CD4-positive, CD25-positive, alpha-beta regulatory T cell (primary cell): ENCODE results near the gene RPL28. TPM values are rescaled to one million over a fixed set of nuclear protein-coding genes. Genes with fewer than 3 reads are reported as not detected.
A peak's percentile ranks its signal among the peaks of the same experiment; 100 is the strongest.

Experiments
- ATAC-seq, 2 donors: fragments of 150-1000 bp; cut with Tn5 transposase; one replicate each; pipeline ENCODE4 v1.10.0; 2021; ENCODE audit warnings: low read depth in 2 of 2, moderate number of reproducible peaks in 2 of 2, moderate library complexity in 1 of 2
- DNase-seq, 3 donors: peaks; one replicate each; pipeline versions ENCODE4 v3.0.0 to v3.0.0-alpha.2; 2012 to 2022; ENCODE audit warnings: mixed read lengths in 1 of 3
- H3K27ac ChIP-seq: one replicate; pipeline ENCODE4 v1.7.0; 2013; ENCODE audit warnings: mild to moderate bottlenecking, low read length; ENCODE audit not compliant: insufficient read depth, poor library complexity, severe bottlenecking
- H3K27me3 ChIP-seq: one replicate; pipeline ENCODE4 v1.7.0; 2013; ENCODE audit warnings: low read length; ENCODE audit not compliant: control insufficient read depth, insufficient read depth
- H3K36me3 ChIP-seq: one replicate; pipeline ENCODE4 v1.7.0; 2013; ENCODE audit warnings: mild to moderate bottlenecking, low read length, moderate library complexity; ENCODE audit not compliant: control insufficient read depth, insufficient read depth
- H3K4me1 ChIP-seq: 2 replicates; pipeline ENCODE4 v1.7.0; 2013; ENCODE audit warnings: mild to moderate bottlenecking, low read length; ENCODE audit not compliant: insufficient read depth, control insufficient read depth, poor library complexity, severe bottlenecking
- H3K4me3 ChIP-seq: one replicate; pipeline ENCODE4 v1.7.0; 2013; ENCODE audit warnings: low read depth, mild to moderate bottlenecking, low read length, moderate library complexity
- H3K9me3 ChIP-seq, 2 experiments: 1 replicate in 1 of 2; 2 replicates in 1 of 2; pipeline ENCODE4 v1.7.0; 2013; ENCODE audit warnings: low read length in 2 of 2, mild to moderate bottlenecking in 1 of 2, moderate library complexity in 1 of 2; ENCODE audit not compliant: control insufficient read depth in 2 of 2
- H3K27ac Mint-ChIP-seq, 3 donors: one replicate each; pipeline ENCODE4 v1.8.0; 2020 to 2022; ENCODE audit warnings: mild to moderate bottlenecking in 3 of 3, mixed read lengths in 3 of 3, moderate library complexity in 2 of 3
- H3K27me3 Mint-ChIP-seq: one replicate; pipeline ENCODE4 v1.8.0; 2022; ENCODE audit warnings: mild to moderate bottlenecking, mixed read lengths
- H3K36me3 Mint-ChIP-seq: one replicate; pipeline ENCODE4 v1.8.0; 2020; ENCODE audit warnings: mixed read lengths
- H3K4me1 Mint-ChIP-seq, 4 donors: one replicate each; pipeline ENCODE4 v1.8.0; 2020 to 2022; ENCODE audit warnings: mixed read lengths in 4 of 4, mild to moderate bottlenecking in 1 of 4
- H3K4me3 Mint-ChIP-seq, 4 donors: one replicate each; pipeline ENCODE4 v1.8.0; 2020 to 2022; ENCODE audit warnings: mild to moderate bottlenecking in 4 of 4, mixed read lengths in 4 of 4, moderate library complexity in 3 of 4
- H3K9me3 Mint-ChIP-seq, 7 donors: one replicate each; pipeline ENCODE4 v1.8.0; 2020 to 2022; ENCODE audit warnings: mixed read lengths in 7 of 7, mild to moderate bottlenecking in 3 of 7, moderate library complexity in 2 of 7
- polyA plus RNA-seq, 4 donors: library from polyadenylated mRNA; unstranded; fragments of 300-500 nt; fragmentation: Illumina TruSeq; gene quantifications; one replicate each; pipeline ENCODE4 v1.2.3, GENCODE V29; 2021
- total RNA-seq: library from RNA; stranded (reverse); gene quantifications from one replicate; pipeline ENCODE4 v1.2.3, GENCODE V29; 2022

RPL28 gene
- total and polyA plus RNA-seq, 5 donors from 2014 or later = 527 to 2,934 (median 686) TPM

- Mint-ChIP-seq H3K27ac (peak overlapping the region; percentile 95 to 100 (median 99)), H3K9me3 (peaks cover 0 to 2% (median 0%) of the 10 kb centered on the region in 7 donors), H3K4me1 (peaks cover 5 to 81% (median 38%) of the 10 kb centered on the region in 4 donors), H3K27me3 (no peaks in the 10 kb centered on the region), H3K4me3 (peak overlapping the region; percentile 97 to 100 (median 100)), H3K36me3 (peaks cover 29% of the 10 kb centered on the region)
- ATAC-seq (no peak), DNase-seq (peak in 1 of 3 donors; percentile 30)
- Histone ChIP-seq H3K27ac (peak overlapping the region; percentile 94), H3K36me3 (peaks cover 37% of the 10 kb centered on the region), H3K9me3 (no peaks in the 10 kb centered on the region), H3K4me3 (peak overlapping the region; percentile 90), H3K4me1 (peaks cover 61% of the 10 kb centered on the region), H3K27me3 (no peaks in the 10 kb centered on the region)
These were observed 800 bp downstream of the RPL28 start for GRCh38 chr19:55386493-55386971.

GRCh38 chr19:55387736-55388497 is 2.2 kb downstream of the RPL28 start:
- H3K4me1 ChIP-seq = peaks cover 53% of the 10 kb centered on the region
- DNase-seq = no peak

GRCh38 chr19:55389386-55390317 is 3.9 kb downstream of the RPL28 start:
- ATAC-seq = no peak
- Mint-ChIP-seq H3K27me3 (no peaks in the 10 kb centered on the region), H3K4me3 (peak overlapping the region; percentile 28 to 80 (median 54)), H3K36me3 (peaks cover 30% of the 10 kb centered on the region), H3K27ac (peak overlapping the region in 2 of 3 donors; percentile 19 to 46), H3K4me1 (peaks cover 5 to 68% (median 34%) of the 10 kb centered on the region in 4 donors), H3K9me3 (peaks cover 0 to 2% (median 0%) of the 10 kb centered on the region in 7 donors)
- Histone ChIP-seq H3K9me3 (no peaks in the 10 kb centered on the region), H3K36me3 (peaks cover 41% of the 10 kb centered on the region), H3K4me1 (peaks cover 42% of the 10 kb centered on the region), H3K27ac (no peak overlapping the region), H3K27me3 (no peaks in the 10 kb centered on the region), H3K4me3 (no peak overlapping the region)
- no peak for DNase-seq

More at GRCh38 chr19:55387736-55388497, 2.2 kb downstream of the RPL28 start:
- Mint-ChIP-seq H3K27me3 (no peaks in the 10 kb centered on the region), H3K4me1 (peaks cover 5 to 75% (median 36%) of the 10 kb centered on the region in 4 donors), H3K4me3 (peak overlapping the region; percentile 97 to 100 (median 100)), H3K36me3 (peaks cover 30% of the 10 kb centered on the region), H3K9me3 (peaks cover 0 to 2% (median 0%) of the 10 kb centered on the region in 7 donors), H3K27ac (peak overlapping the region; percentile 84 to 100 (median 95))
- peak overlapping the region; percentile 94 for H3K27ac ChIP-seq
- peaks cover 41% of the 10 kb centered on the region for H3K36me3 ChIP-seq
- H3K4me3 ChIP-seq = peak overlapping the region; percentile 90
- H3K27me3 ChIP-seq = no peaks in the 10 kb centered on the region
- H3K9me3 ChIP-seq = no peaks in the 10 kb centered on the region
- no peak for ATAC-seq

- Mint-ChIP-seq H3K4me1 (peaks cover 5 to 62% (median 33%) of the 10 kb centered on the region in 4 donors), H3K4me3 (peak overlapping the region in 2 of 4 donors; percentile 70 to 80), H3K27ac (peak overlapping the region in 1 of 3 donors; percentile 19), H3K36me3 (peaks cover 30% of the 10 kb centered on the region), H3K9me3 (peaks cover 0 to 2% (median 0%) of the 10 kb centered on the region in 7 donors), H3K27me3 (no peaks in the 10 kb centered on the region)
- no peak overlapping the region for H3K4me3 ChIP-seq
- DNase-seq (no peak), ATAC-seq (no peak)
- no peaks in the 10 kb centered on the region for H3K9me3 ChIP-seq
- H3K36me3 ChIP-seq = peaks cover 41% of the 10 kb centered on the region
- peaks cover 35% of the 10 kb centered on the region for H3K4me1 ChIP-seq
- H3K27ac ChIP-seq = no peak overlapping the region
- no peaks in the 10 kb centered on the region for H3K27me3 ChIP-seq
These were observed 4.7 kb downstream of the RPL28 start for GRCh38 chr19:55390461-55390880.

- ATAC-seq (no peak), DNase-seq (no peak)
- Mint-ChIP-seq H3K27me3 (no peaks in the 10 kb centered on the region), H3K4me3 (peak overlapping the region in 1 of 4 donors; percentile 80), H3K36me3 (peaks cover 26% of the 10 kb centered on the region), H3K27ac (peak overlapping the region in 1 of 3 donors; percentile 52), H3K9me3 (no peaks in the 10 kb centered on the region), H3K4me1 (peaks cover 5 to 58% (median 28%) of the 10 kb centered on the region in 4 donors)
- Histone ChIP-seq H3K27me3 (no peaks in the 10 kb centered on the region), H3K4me3 (no peak overlapping the region), H3K36me3 (peaks cover 41% of the 10 kb centered on the region), H3K4me1 (peaks cover 35% of the 10 kb centered on the region), H3K9me3 (no peaks in the 10 kb centered on the region), H3K27ac (no peak overlapping the region)
These were observed 5.5 kb downstream of the RPL28 start for GRCh38 chr19:55391191-55391670.

GRCh38 chr19:55391702-55392615 is 6.2 kb downstream of the RPL28 start:
- ATAC-seq (no peak), DNase-seq (no peak)
- Mint-ChIP-seq H3K27ac (peak overlapping the region in 1 of 3 donors; percentile 52), H3K36me3 (peaks cover 19% of the 10 kb centered on the region), H3K27me3 (no peaks in the 10 kb centered on the region), H3K9me3 (no peaks in the 10 kb centered on the region), H3K4me3 (peak overlapping the region in 2 of 4 donors; percentile 27 to 60), H3K4me1 (peaks cover 5 to 51% (median 25%) of the 10 kb centered on the region in 4 donors)
- Histone ChIP-seq H3K4me1 (peaks cover 29% of the 10 kb centered on the region), H3K27ac (no peak overlapping the region), H3K27me3 (no peaks in the 10 kb centered on the region), H3K4me3 (no peak overlapping the region), H3K36me3 (peaks cover 39% of the 10 kb centered on the region), H3K9me3 (no peaks in the 10 kb centered on the region)
